ENCODE results near the gene HPS5. TPM values are rescaled to one million over a fixed set of nuclear protein-coding genes. Genes with fewer than 3 reads are reported as not detected.
A peak's percentile ranks its signal among the peaks of the same experiment; 100 is the strongest.

Gene HPS5
- total RNA-seq, 1 experiment from 2014 or later: 18.9 TPM

DNA sequence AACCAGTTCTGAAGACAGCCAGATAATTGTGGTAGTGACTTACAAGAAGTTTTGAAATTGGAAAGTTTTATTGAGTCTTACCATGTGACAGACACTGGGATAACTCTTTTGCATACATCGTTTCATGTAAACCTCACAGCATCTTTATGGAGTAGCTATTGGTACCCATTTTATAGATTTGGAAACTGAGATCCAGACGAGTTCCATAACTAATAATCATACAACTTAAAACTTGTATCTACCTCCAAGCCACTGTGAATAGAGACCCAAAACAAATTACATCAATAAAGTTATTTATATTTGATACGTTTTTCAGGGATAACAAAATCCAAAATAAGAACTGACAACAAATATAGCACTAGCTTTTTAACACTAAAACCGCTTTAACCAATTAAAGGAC, 36.7 kb upstream of the HPS5 start:
- Histone ChIP-seq H3K4me1 (ENCODE audit: insufficient read depth, low read length, poor library complexity, severe bottlenecking) (no peaks in the 10 kb centered on the region), H3K27me3 (replicated peaks; ENCODE audit: insufficient read depth, low read depth, low read length, poor library complexity) (no peaks in the 10 kb centered on the region), H3K36me3 (ENCODE audit: insufficient read depth, low read length, poor library complexity, severe bottlenecking) (peaks cover 16% of the 10 kb centered on the region), H3K27ac (ENCODE audit: low read depth, low read length, poor library complexity, severe bottlenecking) (no peak overlapping the region), H3K4me3 (ENCODE audit: low read depth, low read length, poor library complexity, severe bottlenecking) (no peak overlapping the region), H3K9me3 (ENCODE audit: low read depth, low read length, poor library complexity, severe bottlenecking) (no peaks in the 10 kb centered on the region)
- POLR2A ChIA-PET (ENCODE audit: low non-redundant PET): no interaction called here
- CTCF ChIA-PET: no interaction called here
- no TSS peak for BruUV-seq (replicated peaks)
- intact Hi-C loops (cut with micrococcal nuclease; ENCODE audit: unreplicated experiment): no loop called here
- no peak for DNase-seq (ENCODE audit: low spot score)
- TF ChIP-seq EZH2 (IDR thresholded peaks at IDR 0.05; ENCODE audit: borderline replicate concordance, low read depth, low read length, poor library complexity, severe bottlenecking): no peak
- TF ChIP-seq, protein P1, sequence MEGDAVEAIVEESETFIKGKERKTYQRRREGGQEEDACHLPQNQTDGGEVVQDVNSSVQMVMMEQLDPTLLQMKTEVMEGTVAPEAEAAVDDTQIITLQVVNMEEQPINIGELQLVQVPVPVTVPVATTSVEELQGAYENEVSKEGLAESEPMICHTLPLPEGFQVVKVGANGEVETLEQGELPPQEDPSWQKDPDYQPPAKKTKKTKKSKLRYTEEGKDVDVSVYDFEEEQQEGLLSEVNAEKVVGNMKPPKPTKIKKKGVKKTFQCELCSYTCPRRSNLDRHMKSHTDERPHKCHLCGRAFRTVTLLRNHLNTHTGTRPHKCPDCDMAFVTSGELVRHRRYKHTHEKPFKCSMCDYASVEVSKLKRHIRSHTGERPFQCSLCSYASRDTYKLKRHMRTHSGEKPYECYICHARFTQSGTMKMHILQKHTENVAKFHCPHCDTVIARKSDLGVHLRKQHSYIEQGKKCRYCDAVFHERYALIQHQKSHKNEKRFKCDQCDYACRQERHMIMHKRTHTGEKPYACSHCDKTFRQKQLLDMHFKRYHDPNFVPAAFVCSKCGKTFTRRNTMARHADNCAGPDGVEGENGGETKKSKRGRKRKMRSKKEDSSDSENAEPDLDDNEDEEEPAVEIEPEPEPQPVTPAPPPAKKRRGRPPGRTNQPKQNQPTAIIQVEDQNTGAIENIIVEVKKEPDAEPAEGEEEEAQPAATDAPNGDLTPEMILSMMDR (conservative IDR thresholded peaks at IDR 0.05; ENCODE audit: low read depth, low read length): no peak

DNA sequence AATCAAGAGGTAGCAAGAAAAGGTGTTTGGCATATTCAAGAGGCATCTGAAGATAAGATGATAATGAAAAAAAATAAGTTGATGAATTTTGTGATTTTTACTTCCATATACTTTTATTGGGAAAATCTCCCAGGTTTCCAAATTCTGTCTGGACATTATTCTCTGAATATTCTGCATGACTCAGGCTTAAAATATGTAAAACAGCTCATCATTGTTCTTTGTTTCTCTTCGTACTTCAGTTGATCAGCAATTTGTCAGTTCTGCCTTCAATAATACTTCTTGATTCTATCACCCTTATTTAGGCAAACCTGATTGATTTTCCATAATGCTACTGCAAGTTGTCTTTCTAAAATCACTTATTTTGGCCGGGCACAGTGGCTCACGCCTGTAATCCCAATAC, 30.6 kb upstream of the HPS5 start:
- TF ChIP-seq, protein P1 (conservative IDR thresholded peaks at IDR 0.05; ENCODE audit: low read depth, low read length): no peak
- no peak for TF ChIP-seq EZH2 (IDR thresholded peaks at IDR 0.05; ENCODE audit: borderline replicate concordance, low read depth, low read length, poor library complexity, severe bottlenecking)
- H3K27ac ChIP-seq (ENCODE audit: low read depth, low read length, poor library complexity, severe bottlenecking): no peak overlapping the region
- no peak overlapping the region for H3K4me3 ChIP-seq (ENCODE audit: low read depth, low read length, poor library complexity, severe bottlenecking)
- no peaks in the 10 kb centered on the region for H3K27me3 ChIP-seq (replicated peaks; ENCODE audit: insufficient read depth, low read depth, low read length, poor library complexity)
- H3K4me1 ChIP-seq (ENCODE audit: insufficient read depth, low read length, poor library complexity, severe bottlenecking): peaks cover 17% of the 10 kb centered on the region
- intact Hi-C loops (cut with micrococcal nuclease; ENCODE audit: unreplicated experiment): no loop called here
- POLR2A ChIA-PET (ENCODE audit: low non-redundant PET): interaction anchor here (0.6 kb wide), 1 partner anchor 67 kb away, joined by 3 read pairs; no protein-coding TSS in a partner anchor
- CTCF ChIA-PET: no interaction called here
- BruUV-seq (replicated peaks): no TSS peak
- H3K36me3 ChIP-seq (ENCODE audit: insufficient read depth, low read length, poor library complexity, severe bottlenecking): peaks cover 7% of the 10 kb centered on the region
- no peaks in the 10 kb centered on the region for H3K9me3 ChIP-seq (ENCODE audit: low read depth, low read length, poor library complexity, severe bottlenecking)
- DNase-seq (ENCODE audit: low spot score): no peak

DNA sequence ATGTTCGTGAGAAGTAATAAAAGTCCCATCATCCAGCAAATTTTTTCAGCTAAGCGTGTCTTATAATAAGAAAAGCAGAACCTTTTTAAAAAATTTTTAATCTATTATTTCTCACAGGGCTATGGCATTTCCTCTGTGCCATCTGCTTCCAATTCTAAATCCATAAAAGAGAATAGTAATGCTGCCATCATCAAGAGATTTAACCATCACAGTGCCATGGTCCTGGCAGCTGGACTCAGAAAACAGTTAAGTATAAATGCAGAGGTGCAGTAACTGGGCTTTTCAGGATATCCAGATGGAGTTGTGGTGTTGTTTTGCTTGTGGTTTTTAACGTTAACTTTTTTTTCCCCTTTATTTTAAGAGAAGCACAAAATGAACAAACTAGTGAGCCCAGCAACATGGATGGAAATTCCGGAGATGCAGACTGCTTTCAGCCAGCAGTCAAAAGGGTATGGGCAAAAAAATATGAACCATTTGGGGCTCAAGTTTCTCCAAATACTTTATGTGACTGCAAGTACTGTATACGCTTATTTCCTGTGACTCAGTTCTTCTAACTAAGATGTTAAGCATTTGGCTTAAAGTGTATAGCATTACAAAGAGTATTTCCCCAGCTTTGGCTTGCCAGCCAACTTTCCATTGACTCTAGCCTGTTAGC, 25.7 kb upstream of the HPS5 start:
- Histone ChIP-seq H3K9me3 (ENCODE audit: low read depth, low read length, poor library complexity, severe bottlenecking) (no peaks in the 10 kb centered on the region), H3K4me3 (ENCODE audit: low read depth, low read length, poor library complexity, severe bottlenecking) (no peak overlapping the region), H3K27me3 (replicated peaks; ENCODE audit: insufficient read depth, low read depth, low read length, poor library complexity) (no peaks in the 10 kb centered on the region), H3K4me1 (ENCODE audit: insufficient read depth, low read length, poor library complexity, severe bottlenecking) (peaks cover 23% of the 10 kb centered on the region), H3K36me3 (ENCODE audit: insufficient read depth, low read length, poor library complexity, severe bottlenecking) (peaks cover 21% of the 10 kb centered on the region), H3K27ac (ENCODE audit: low read depth, low read length, poor library complexity, severe bottlenecking) (peak overlapping the region; percentile 90)
- BruUV-seq (replicated peaks): TSS peak; percentile 48
- TF ChIP-seq, protein P1 (conservative IDR thresholded peaks at IDR 0.05; ENCODE audit: low read depth, low read length): no peak
- no peak for TF ChIP-seq EZH2 (IDR thresholded peaks at IDR 0.05; ENCODE audit: borderline replicate concordance, low read depth, low read length, poor library complexity, severe bottlenecking)
- intact Hi-C loops (cut with micrococcal nuclease; ENCODE audit: unreplicated experiment): no loop called here
- DNase-seq (ENCODE audit: low spot score): peak; percentile 71
- ChIA-PET POLR2A (ENCODE audit: low non-redundant PET) (interaction anchor here (0.6 kb wide), 2 partner anchors 57 to 830 kb away, joined by 3 read pairs; no protein-coding TSS in a partner anchor), CTCF (no interaction called here)
